PFSK-1 (cell line): ENCODE results near the gene CMTM1.

Experiments
- FOXP2 ChIP-seq: optimal IDR thresholded peaks from 2 replicates; pipeline ENCODE3; 2011; ENCODE audit warnings: borderline replicate concordance, control low read depth, inconsistent platforms; ENCODE audit not compliant: insufficient read depth; ENCODE audit errors: extremely low read length, extremely low read depth
- POLR2AphosphoS5 ChIP-seq: IDR thresholded peaks from 2 replicates; pipeline ENCODE4 v1.6.1; 2012; ENCODE audit warnings: low read depth, mild to moderate bottlenecking, control low read depth, low read length, moderate library complexity
- SIN3A ChIP-seq: IDR thresholded peaks from 2 replicates; pipeline ENCODE4 v1.6.1; 2012; ENCODE audit warnings: mild to moderate bottlenecking, low read length, moderate library complexity, borderline replicate concordance; ENCODE audit not compliant: insufficient read depth
- TAF1 ChIP-seq: IDR thresholded peaks from 2 replicates; pipeline ENCODE4 v1.6.1; 2012; ENCODE audit warnings: low read length, control low read depth, borderline replicate concordance; ENCODE audit not compliant: insufficient read depth
- TF ChIP-seq, protein P1 (sequence below), 2 experiments: IDR thresholded peaks; 2 replicates each; pipeline versions ENCODE4 v1.6.1 to v1.8.0; 2011 to 2012; ENCODE audit warnings: low read depth in 2 of 2, low read length in 2 of 2, control low read depth in 1 of 2, inconsistent platforms in 1 of 2, mild to moderate bottlenecking in 1 of 2, moderate library complexity in 1 of 2; ENCODE audit not compliant: insufficient read depth in 1 of 2

Gene CMTM1

DNA sequence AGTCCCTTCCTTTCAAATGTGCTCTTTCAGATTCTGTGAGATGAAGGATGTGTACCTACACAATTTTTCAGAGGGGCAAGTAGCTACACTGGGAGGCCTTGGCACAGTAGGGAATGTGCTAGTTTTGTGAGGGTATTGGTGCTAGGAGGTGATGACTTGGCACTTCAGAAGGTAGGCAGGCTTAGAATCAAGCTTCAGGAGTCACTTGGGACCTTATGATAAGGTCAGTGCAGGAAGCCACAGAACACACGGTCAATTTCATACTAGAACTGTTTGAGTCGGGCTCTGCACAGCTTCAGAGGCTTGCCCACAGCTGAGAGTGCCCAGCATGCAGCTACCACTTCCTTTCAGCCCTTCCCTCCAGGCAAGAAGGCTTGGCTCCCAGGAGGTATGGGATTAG, 6.1 kb downstream of the CMTM1 start:
- no peak for TF ChIP-seq TAF1
- TF ChIP-seq SIN3A, result no peak
- TF ChIP-seq, protein P1, sequence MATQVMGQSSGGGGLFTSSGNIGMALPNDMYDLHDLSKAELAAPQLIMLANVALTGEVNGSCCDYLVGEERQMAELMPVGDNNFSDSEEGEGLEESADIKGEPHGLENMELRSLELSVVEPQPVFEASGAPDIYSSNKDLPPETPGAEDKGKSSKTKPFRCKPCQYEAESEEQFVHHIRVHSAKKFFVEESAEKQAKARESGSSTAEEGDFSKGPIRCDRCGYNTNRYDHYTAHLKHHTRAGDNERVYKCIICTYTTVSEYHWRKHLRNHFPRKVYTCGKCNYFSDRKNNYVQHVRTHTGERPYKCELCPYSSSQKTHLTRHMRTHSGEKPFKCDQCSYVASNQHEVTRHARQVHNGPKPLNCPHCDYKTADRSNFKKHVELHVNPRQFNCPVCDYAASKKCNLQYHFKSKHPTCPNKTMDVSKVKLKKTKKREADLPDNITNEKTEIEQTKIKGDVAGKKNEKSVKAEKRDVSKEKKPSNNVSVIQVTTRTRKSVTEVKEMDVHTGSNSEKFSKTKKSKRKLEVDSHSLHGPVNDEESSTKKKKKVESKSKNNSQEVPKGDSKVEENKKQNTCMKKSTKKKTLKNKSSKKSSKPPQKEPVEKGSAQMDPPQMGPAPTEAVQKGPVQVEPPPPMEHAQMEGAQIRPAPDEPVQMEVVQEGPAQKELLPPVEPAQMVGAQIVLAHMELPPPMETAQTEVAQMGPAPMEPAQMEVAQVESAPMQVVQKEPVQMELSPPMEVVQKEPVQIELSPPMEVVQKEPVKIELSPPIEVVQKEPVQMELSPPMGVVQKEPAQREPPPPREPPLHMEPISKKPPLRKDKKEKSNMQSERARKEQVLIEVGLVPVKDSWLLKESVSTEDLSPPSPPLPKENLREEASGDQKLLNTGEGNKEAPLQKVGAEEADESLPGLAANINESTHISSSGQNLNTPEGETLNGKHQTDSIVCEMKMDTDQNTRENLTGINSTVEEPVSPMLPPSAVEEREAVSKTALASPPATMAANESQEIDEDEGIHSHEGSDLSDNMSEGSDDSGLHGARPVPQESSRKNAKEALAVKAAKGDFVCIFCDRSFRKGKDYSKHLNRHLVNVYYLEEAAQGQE (IDR thresholded peaks at IDR 0.05; ENCODE audit: insufficient read depth in 1 of 2, low read depth in 2 of 2, low read length in 2 of 2), result no peak
- no peak for TF ChIP-seq POLR2AphosphoS5
- TF ChIP-seq FOXP2, result no peak

DNA sequence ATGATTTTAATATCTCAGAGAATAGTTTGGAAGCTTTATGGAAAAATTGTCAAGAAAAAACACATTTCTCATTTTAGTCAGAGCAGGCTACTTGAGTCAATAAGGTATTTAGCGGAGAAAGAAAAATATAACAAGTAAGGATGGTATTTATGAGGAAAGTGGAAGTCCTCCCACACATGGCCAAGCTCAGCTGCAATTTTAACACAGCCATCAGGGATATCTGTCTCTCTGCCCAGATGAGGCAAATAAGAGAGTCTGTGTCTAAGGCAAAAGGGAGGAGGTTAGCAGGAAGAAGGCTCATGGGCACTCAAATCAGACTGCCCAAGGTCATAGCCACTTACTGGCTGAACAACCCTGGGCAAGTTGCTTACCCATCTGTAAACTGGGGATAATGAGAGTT, 7.8 kb downstream of the CMTM1 start:
- TF ChIP-seq POLR2AphosphoS5, result no peak
- TF ChIP-seq SIN3A, result no peak
- no peak for TF ChIP-seq FOXP2
- no peak for TF ChIP-seq TAF1
- TF ChIP-seq, protein P1 (IDR thresholded peaks at IDR 0.05; ENCODE audit: insufficient read depth in 1 of 2, low read depth in 2 of 2, low read length in 2 of 2), result no peak

DNA sequence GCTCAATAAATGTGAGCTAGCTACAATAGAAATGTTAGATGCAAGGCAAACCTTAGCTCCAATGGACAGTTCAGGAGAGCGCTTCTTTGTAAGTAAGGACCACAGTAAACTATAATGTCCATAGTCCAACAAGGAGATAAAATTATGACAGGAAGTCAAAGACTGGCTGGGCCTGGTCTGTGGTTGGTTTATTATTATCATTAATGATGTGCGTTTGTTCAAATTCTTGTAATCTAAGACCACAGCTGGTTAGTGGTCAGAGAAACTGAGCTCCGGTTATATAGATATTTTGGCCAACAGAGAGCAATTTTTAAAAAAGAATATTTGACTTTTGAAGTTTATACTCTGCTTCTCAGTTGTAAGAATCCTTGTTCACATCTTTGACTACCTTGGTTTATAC, 8.3 kb downstream of the CMTM1 start:
- TF ChIP-seq POLR2AphosphoS5 (no peak), SIN3A (no peak), TAF1 (no peak), FOXP2 (no peak)
- TF ChIP-seq, protein P1 (IDR thresholded peaks at IDR 0.05; ENCODE audit: insufficient read depth in 1 of 2, low read depth in 2 of 2, low read length in 2 of 2), result no peak

DNA sequence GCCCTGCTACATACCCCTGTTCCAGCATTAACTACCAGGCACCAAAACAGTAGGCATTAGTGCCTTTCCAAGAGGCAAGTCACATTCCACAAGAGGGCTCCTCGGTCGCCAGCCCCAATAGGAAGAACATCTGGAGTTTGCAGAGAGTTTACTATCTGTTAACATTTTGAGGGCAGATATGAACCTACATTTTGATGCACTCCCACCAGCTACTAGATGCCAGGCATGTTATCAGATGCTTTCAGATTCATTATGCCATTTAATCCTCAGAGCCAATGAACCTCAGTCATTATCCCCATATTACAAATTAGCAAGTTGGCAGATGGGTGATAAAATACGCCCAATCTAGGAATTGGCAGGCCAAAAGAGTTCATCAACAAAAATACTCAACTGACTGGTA, 8.8 kb downstream of the CMTM1 start:
- TF ChIP-seq POLR2AphosphoS5, result no peak
- no peak for TF ChIP-seq FOXP2
- TF ChIP-seq TAF1, result no peak
- no peak for TF ChIP-seq SIN3A
- TF ChIP-seq, protein P1 (IDR thresholded peaks at IDR 0.05; ENCODE audit: insufficient read depth in 1 of 2, low read depth in 2 of 2, low read length in 2 of 2), result no peak

DNA sequence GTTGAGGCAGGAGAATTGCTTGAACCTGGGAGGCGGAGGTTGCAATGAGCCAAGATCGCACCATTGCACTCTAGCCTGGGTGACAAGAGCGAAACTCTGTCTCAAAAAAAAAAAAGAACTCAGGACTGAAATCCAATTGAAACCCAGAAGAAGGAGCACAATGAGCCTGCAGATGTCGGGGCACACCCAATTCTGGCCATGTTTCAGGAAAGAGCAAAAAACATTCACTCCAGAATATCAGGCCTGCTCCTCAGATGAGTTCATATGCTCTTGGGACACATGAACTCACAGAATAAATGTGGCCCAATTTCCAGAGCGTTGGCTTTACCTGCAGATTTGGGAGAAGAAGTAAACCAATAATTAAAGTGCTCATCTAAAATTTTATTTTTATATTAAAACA, 10.1 kb downstream of the CMTM1 start:
- TF ChIP-seq SIN3A, result no peak
- no peak for TF ChIP-seq FOXP2

DNA sequence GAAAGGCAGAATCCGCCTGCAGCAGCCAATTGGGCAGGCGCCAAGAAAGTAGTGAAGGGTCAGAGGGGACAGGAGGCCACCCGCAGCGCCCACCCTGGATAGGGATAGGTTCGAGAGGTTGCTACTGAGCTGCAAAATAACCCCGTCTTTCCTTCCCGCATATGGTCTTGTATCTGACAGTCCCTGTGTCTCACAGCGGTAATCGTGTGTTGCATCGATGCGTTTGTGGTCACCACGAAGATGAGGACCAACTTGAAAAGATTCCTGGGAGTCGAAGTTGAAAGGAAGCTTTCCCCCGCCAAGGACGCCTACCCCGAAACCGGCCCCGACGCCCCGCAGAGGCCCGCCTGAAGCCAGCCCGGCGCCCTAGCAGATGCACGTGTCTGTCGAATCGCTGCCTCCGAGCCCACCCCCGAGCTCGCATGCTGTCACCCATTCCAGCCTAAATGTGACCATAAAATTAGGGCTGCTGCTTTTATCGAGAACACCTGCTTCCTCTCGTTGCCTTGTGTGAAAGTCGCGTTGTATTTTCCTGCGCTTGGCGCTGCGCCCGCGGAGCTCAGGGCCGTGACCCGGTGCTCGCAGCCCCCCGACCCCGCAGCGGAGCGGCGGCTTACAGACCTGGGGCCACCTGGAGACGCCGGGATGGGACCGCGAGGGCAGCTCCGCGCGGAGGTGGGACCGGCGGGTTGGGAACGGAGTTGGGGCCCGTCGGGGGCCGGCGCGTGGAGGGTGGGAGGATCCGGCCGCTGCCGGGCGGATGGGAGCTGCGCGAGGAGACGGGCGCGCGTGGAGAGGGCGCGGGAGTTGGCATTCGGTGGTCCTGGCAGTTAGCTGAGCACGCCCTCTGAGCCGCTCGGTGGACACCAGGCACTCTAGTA, 12.7 kb downstream of the CMTM1 start, which contains the start of gene CMTM2:
Gene CMTM2 (plus strand): TSS at position 813 of the 881 bp plus-strand sequence. CDS start 145 bp downstream, outside the sequence.
- no peak for TF ChIP-seq POLR2AphosphoS5
- no peak for TF ChIP-seq FOXP2
- no peak for TF ChIP-seq TAF1
- TF ChIP-seq, protein P1 (IDR thresholded peaks at IDR 0.05; ENCODE audit: insufficient read depth in 1 of 2, low read depth in 2 of 2, low read length in 2 of 2), result no peak
- no peak for TF ChIP-seq SIN3A
